Aorta (tissue), 5 donors: ENCODE results near the gene MUC6. TPM values are rescaled to one million over a fixed set of nuclear protein-coding genes. Genes with fewer than 3 reads are reported as not detected.

ENCODE experiments used
- ATAC-seq: fragments of 200-7000 bp; cut with Tn5 transposase; one replicate; pipeline ENCODE4 v1.9.1; 2022; ENCODE audit warnings: moderate library complexity; ENCODE audit not compliant: low FRiP score
- DNase-seq, 2 donors: peaks; one replicate each; pipeline ENCODE4 v3.0.0-alpha.2; 2020
- H3K27ac ChIP-seq, 2 donors: one replicate each; pipeline ENCODE4 v1.5.1; 2013; ENCODE audit warnings: low read length in 2 of 2, mild to moderate bottlenecking in 2 of 2, moderate library complexity in 2 of 2, control low read depth in 1 of 2, inconsistent platforms in 1 of 2, low read depth in 1 of 2
- H3K27me3 ChIP-seq, 2 donors: one replicate each; pipeline ENCODE4 v1.6.1; 2013; ENCODE audit warnings: control low read depth in 1 of 2, low read length in 1 of 2, mild to moderate bottlenecking in 1 of 2, moderate library complexity in 1 of 2; ENCODE audit not compliant: insufficient read depth in 2 of 2, control insufficient read depth in 1 of 2
- H3K36me3 ChIP-seq, 2 donors: one replicate each; pipeline ENCODE4 v1.6.1; 2013; ENCODE audit warnings: control low read depth in 1 of 2, low read length in 1 of 2, mild to moderate bottlenecking in 1 of 2; ENCODE audit not compliant: insufficient read depth in 2 of 2, control insufficient read depth in 1 of 2
- H3K4me1 ChIP-seq, 2 donors: one replicate each; pipeline ENCODE4 v1.6.1; 2013; ENCODE audit warnings: low read length in 2 of 2, control low read depth in 1 of 2, mild to moderate bottlenecking in 1 of 2, moderate library complexity in 1 of 2; ENCODE audit not compliant: insufficient read depth in 2 of 2, control insufficient read depth in 1 of 2
- H3K4me3 ChIP-seq, 2 donors: one replicate each; pipeline ENCODE4 v1.5.1; 2013; ENCODE audit warnings: low read length in 2 of 2, control low read depth in 1 of 2, mild to moderate bottlenecking in 1 of 2
- H3K9me3 ChIP-seq: one replicate; pipeline ENCODE4 v1.6.1; 2013; ENCODE audit warnings: mild to moderate bottlenecking, low read length; ENCODE audit not compliant: control insufficient read depth
- WGBS, 2 donors: extraction: QIAGEN DNeasy Blood & Tissue Kit; methylation state at CpG; one replicate each; pipeline ENCODE4 v1.1.7; 2013; 5-methylcytosine and 5-hydroxymethylcytosine counted together
- intact Hi-C, 2 donors: fragments of 100-400 bp; cut with DNase I; formaldehyde crosslinking; loops; one replicate each; pipeline versions ENCODE4 v1.14.2 to v1.15.0; 2022
- polyA plus RNA-seq, 2 donors: library from polyadenylated mRNA; stranded (reverse); fragments of 200-250 nt; gene quantifications; one replicate each; pipeline ENCODE4 v1.2.3, GENCODE V29; 2013
- total RNA-seq, 2 donors: library from RNA; stranded (reverse); fragmentation: NEBNext Ultra II Directional; extraction: Animal tissue kit (Norgen Biotek cat#: 25700); gene quantifications; one replicate each; pipeline ENCODE4 v1.2.1, GENCODE V29; 2021
- donor health status: healthy with polysubstance abuse.
- donor health status: Bipolar disorder and iron deficiency.
- donor health status: DM: no; HTN: no; CAD: no.
- donor health status: DM: no; HTN: no; CAD: no.
- donor health status: DM: yes; HTN: yes; CAD: no.

Gene MUC6
- total and polyA plus RNA-seq, 4 donors = under 0.01 to 0.49 TPM; not detected in 2

DNA sequence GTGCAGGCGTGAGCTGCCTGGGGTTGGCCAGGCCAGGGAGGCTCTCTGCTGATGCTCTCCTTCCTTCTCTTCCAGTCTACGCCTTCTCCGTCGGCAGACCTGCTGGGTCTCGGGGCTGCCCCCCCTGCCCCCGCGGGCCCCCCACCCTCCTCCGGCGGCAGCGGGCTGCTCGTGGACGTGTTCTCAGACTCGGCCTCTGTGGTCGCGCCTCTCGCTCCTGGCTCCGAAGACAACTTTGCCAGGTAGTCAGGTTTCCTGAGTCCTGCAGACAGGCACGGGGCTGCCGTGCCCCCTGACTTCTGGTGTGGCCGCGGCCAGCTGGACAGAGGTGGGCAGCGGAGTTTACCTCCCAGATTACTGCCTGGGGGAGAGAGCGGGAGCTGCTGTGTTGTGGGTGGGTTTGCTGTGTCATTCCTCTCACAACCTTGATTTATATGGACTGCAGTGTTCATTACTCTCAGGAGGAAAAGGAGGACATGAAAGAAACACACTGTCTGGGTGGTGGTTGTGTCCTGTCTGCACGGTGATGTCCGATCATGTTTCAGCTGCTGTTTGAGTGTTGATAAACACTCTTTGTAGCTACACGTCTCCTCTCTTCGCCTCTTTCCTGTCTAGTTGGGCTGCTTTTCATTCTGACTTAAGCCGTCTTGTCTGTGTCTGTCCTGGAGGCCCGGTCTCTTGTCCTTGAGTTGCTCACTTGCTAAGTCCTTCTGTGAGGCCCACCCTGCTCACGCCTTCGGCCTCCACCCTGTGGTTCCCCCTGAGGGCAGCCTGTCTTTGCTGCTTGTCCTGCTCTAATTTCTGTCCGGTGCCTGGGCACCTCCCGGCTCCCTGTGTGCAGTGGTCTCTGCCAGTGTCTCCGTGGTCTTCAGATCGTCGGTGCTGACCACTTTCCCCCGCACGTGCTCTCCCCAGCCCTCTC is 35.9 kb downstream of the MUC6 start:
- no peak for DNase-seq
- intact Hi-C loops = no loop called here
- 79 to 85% methylated on average over 37 to 38 of the region's 38 CpGs for WGBS, 2 donors
- no peaks in the 10 kb centered on the region for H3K9me3 ChIP-seq
- H3K4me3 ChIP-seq = no peak overlapping the region
- H3K4me1 ChIP-seq = no peaks in the 10 kb centered on the region
- no peak for ATAC-seq
- H3K36me3 ChIP-seq = peaks cover 0 to 4% of the 10 kb centered on the region in 2 donors
- H3K27me3 ChIP-seq = no peaks in the 10 kb centered on the region
- H3K27ac ChIP-seq = no peak overlapping the region

DNA sequence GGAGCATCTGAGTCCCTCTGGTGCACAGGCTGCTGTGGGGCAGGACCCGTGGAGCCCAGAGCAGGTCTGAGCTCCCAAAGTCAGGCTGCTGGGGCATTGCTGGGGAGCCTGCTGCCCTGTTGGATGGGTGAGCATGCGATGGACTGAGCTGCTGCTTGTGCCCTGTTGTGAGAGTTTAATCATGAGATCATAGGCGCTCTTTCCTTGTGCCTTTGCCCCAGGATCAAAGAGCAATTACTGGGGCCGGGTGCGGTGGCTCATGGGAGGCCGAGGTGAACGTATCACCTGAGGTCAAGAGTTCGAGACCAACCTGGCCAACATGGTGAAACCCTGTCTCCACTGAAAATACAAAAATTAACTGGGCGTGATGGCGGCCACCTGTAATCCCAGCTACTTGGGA is 37.5 kb downstream of the MUC6 start:
- ATAC-seq (no peak), DNase-seq (no peak)
- no peaks in the 10 kb centered on the region for H3K9me3 ChIP-seq
- H3K36me3 ChIP-seq = peaks cover 0 to 6% of the 10 kb centered on the region in 2 donors
- no peaks in the 10 kb centered on the region for H3K27me3 ChIP-seq
- intact Hi-C loops = no loop called here
- H3K4me3 ChIP-seq = no peak overlapping the region
- 94% methylated on average over 10 of the region's 10 CpGs for WGBS, 2 donors
- H3K4me1 ChIP-seq = no peaks in the 10 kb centered on the region
- no peak overlapping the region for H3K27ac ChIP-seq

DNA sequence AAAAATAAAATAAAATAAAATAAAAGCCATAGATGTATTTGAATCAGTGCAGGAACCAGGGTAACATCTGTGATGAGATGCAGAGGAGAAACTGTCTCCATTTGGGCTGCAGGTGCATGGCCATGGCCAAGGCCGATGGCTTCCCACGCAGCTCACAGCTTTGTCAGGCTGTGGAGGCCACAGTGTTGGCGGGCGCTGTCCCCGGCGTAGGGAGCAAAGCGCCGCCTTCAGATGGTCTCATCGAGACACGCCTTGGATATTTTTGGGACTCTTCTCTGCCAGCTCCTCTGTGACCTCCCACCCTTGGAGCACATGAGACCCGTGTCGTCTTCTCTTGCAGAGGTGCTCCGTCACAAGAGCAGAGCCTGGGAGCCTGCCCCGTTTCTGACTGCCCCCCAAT is 38.6 kb downstream of the MUC6 start:
- H3K27me3 ChIP-seq = no peaks in the 10 kb centered on the region
- no peak for DNase-seq
- WGBS, 2 donors = 91 to 92% methylated on average over 14 of the region's 14 CpGs
- H3K27ac ChIP-seq = no peak overlapping the region
- peaks cover 0 to 7% of the 10 kb centered on the region in 2 donors for H3K36me3 ChIP-seq
- no peaks in the 10 kb centered on the region for H3K9me3 ChIP-seq
- ATAC-seq = no peak
- H3K4me1 ChIP-seq = no peaks in the 10 kb centered on the region
- no peak overlapping the region for H3K4me3 ChIP-seq
- intact Hi-C loops = no loop called here

DNA sequence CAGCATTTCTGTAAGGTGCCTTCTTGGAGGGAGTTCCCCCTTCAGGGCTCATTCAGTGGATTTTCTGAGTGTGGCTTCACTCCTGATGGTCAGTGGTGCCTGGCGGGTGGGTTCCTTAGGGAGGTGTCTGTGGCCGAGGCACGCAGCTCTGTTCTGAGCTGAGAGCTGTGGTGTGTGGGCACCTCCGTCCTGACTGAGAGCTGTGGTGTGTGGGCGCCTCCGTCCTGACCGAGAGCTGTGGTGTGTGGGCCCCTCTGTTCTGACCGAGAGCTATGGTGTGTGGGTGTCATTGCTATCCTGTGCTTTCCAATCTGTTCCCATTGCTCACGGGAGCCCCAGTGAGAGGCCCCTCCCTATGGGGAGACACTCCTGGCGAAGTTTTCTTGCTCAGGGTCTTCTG is 39.8 kb downstream of the MUC6 start:
- Histone ChIP-seq H3K27me3 (no peaks in the 10 kb centered on the region), H3K36me3 (peaks cover 0 to 11% of the 10 kb centered on the region in 2 donors), H3K4me3 (no peak overlapping the region), H3K27ac (no peak overlapping the region), H3K4me1 (no peaks in the 10 kb centered on the region), H3K9me3 (no peaks in the 10 kb centered on the region)
- DNase-seq = no peak
- intact Hi-C loops = no loop called here
- 91 to 92% methylated on average over 10 of the region's 10 CpGs for WGBS, 2 donors
- ATAC-seq = no peak

DNA sequence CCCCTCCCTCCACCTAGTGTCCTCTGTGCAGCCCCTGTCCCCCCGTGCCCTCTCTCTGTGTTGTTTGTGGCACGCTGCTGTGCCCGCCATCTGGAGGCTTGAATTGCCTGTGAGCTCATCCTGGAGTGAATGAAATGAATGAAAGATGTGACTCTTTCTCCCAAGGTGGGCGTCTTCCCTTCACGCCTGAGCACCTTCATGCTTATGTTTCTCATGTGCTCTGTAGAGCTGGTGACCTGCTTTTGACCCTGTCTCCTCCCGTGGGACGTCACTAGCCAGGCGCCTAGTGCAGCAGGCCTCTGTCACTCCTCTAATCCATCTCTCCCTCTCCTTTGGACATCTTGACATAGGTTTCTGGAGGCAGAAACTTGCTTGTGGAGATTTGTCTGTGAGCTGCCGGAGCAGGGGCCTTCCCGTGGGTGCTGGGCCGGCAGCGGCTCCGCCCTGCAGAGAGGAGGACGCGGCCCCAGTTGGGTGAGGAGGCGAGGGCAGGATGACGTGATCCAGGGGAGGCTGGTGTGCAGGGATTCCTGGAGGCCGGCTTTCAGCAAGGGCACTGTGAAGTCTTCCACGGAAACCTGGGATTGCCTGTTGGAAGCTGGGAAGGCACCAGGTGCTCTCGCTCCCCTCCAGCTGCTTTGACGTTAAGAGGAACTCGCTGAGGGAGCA is 40.6 kb downstream of the MUC6 start:
- DNase-seq (no peak), ATAC-seq (no peak)
- Histone ChIP-seq H3K9me3 (no peaks in the 10 kb centered on the region), H3K4me1 (no peaks in the 10 kb centered on the region), H3K27ac (no peak overlapping the region), H3K36me3 (peaks cover 0 to 11% of the 10 kb centered on the region in 2 donors), H3K4me3 (no peak overlapping the region), H3K27me3 (no peaks in the 10 kb centered on the region)
- WGBS, 2 donors = 70 to 74% methylated on average over 22 of the region's 22 CpGs
- intact Hi-C loops = no loop called here

DNA sequence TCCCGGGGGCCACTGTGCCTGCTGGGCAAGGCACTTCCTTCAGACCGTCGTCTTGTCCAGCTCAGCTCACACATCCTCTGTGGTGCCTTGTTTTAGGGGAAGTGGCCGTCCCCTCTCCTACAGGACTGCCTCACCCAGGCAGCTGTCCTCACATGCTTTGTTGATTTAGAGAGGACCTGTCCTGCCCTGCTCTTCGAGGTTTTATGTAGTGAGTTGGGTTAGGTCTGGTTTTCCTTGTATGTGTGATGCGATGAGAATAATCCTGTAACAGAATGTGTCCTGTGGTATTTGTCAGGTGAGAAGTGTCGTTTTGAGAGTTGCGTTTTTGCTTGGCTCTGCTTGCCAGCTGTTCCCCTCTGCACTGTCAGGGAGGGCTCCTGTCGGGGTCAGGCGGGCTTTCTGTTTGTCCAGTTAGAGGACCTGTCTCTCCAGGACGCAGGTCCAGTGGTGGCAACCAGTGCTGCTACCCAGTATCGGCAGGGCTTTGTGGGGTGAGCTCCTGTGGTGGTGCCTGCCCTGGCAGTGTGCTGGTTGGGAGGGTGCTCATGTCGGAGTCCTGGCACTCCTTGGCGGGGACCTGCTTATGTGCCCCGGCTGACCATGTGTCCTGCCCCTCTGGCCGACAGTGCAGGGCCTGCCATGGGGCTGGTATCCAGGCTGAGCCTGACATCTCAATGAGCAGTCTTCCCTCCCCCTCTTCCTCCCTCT is 41.3 kb downstream of the MUC6 start:
- intact Hi-C loops = no loop called here
- Histone ChIP-seq H3K27ac (no peak overlapping the region), H3K4me3 (no peak overlapping the region), H3K27me3 (no peaks in the 10 kb centered on the region), H3K36me3 (peaks cover 0 to 9% of the 10 kb centered on the region in 2 donors), H3K4me1 (no peaks in the 10 kb centered on the region), H3K9me3 (no peaks in the 10 kb centered on the region)
- WGBS, 2 donors = 79 to 82% methylated on average over 16 of the region's 16 CpGs
- DNase-seq (no peak), ATAC-seq (no peak)

DNA sequence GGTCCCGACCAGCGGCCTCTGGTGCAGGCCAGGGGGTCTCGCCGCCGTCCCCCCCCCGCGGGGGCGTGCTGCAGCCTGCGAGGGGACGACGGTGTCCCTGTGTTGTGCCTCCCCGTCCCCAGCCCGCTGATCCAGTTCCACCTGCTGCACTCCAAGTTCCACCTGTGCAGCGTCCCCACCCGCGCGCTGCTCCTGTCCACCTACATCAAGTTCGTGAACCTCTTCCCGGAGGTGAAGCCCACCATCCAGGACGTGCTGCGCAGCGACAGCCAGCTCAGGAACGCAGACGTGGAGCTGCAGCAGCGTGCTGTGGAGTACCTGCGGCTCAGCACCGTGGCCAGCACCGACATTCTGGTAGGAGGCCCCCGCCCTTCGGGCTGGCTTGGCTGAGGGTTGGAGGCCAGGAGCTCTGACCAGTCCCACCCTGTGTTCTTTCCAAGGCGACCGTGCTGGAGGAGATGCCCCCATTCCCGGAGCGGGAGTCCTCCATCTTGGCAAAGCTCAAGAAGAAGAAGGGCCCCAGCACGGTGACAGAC is 42.8 kb downstream of the MUC6 start:
- Histone ChIP-seq H3K9me3 (no peaks in the 10 kb centered on the region), H3K4me1 (no peaks in the 10 kb centered on the region), H3K36me3 (peaks cover 0 to 10% of the 10 kb centered on the region in 2 donors), H3K27ac (no peak overlapping the region), H3K27me3 (no peaks in the 10 kb centered on the region), H3K4me3 (no peak overlapping the region)
- DNase-seq (no peak), ATAC-seq (no peak)
- intact Hi-C loops = no loop called here
- WGBS, 2 donors = 89 to 93% methylated on average over 35 of the region's 35 CpGs

DNA sequence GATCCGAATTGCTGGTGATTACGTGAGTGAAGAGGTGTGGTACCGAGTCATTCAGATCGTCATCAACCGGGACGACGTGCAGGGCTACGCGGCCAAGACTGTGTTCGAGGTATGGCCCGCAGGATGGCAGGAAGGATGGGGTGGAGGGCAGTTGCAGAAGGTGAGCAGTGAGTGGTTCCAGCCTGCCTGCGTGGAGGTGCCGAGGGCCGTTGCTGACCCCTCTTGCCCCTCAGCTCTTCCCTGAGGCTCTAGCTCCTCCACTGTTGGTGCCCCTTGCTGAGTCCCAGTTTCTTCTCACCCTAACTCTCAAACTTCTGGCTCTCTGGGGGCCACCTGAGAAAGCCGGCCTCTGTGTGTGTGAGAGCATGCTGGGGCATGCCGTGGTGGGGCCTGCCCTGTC is 43.9 kb downstream of the MUC6 start:
- Histone ChIP-seq H3K4me1 (no peaks in the 10 kb centered on the region), H3K9me3 (no peaks in the 10 kb centered on the region), H3K36me3 (peaks cover 0 to 11% of the 10 kb centered on the region in 2 donors), H3K4me3 (no peak overlapping the region), H3K27me3 (no peaks in the 10 kb centered on the region), H3K27ac (no peak overlapping the region)
- ATAC-seq (no peak), DNase-seq (no peak)
- 91 to 93% methylated on average over 16 of the region's 16 CpGs for WGBS, 2 donors
- intact Hi-C loops = no loop called here
